WTC11 (cell line): ENCODE data around the gene COL4A1. TPM values are rescaled to one million over a fixed set of nuclear protein-coding genes. Genes with fewer than 3 reads are reported as not detected.

Experiments
- ATAC-seq: fragments of 200-7000 bp; cut with Tn5 transposase; 2 replicates; pipeline ENCODE4 v1.10.0; 2021; ENCODE audit warnings: mild to moderate bottlenecking, moderate library complexity
- CTCF ChIA-PET: fragments of 300-600 bp; sonication (Branson Sonifier 250); formaldehyde crosslinking; loops from one replicate; lab custom pipeline; 2021; ENCODE audit warnings: antibody characterized with exemption; lab: Charles Lee
- POLR2A ChIA-PET: fragments of 350-600 bp; sonication (Branson Sonifier 250); formaldehyde crosslinking; loops from one replicate; lab custom pipeline; 2021; ENCODE audit warnings: antibody characterized with exemption; lab: Charles Lee
- DNase-seq: peaks from one replicate; pipeline ENCODE4 v3.0.0; 2021; ENCODE audit warnings: low spot score
- H3K27ac Mint-ChIP-seq: 2 replicates; pipeline ENCODE4 v1.8.0; 2021; ENCODE audit warnings: mixed read lengths
- H3K27me3 Mint-ChIP-seq: 2 replicates; pipeline ENCODE4 v1.8.0; 2021; ENCODE audit warnings: low read depth, mild to moderate bottlenecking, moderate library complexity, mixed read lengths
- H3K36me3 Mint-ChIP-seq: 2 replicates; pipeline ENCODE4 v1.8.0; 2021; ENCODE audit warnings: mixed read lengths
- H3K4me1 Mint-ChIP-seq: 2 replicates; pipeline ENCODE4 v1.8.0; 2022; ENCODE audit warnings: mixed read lengths
- H3K4me3 Mint-ChIP-seq: 2 replicates; pipeline ENCODE4 v1.8.0; 2021; ENCODE audit warnings: mild to moderate bottlenecking, moderate library complexity, mixed read lengths
- H3K9me3 Mint-ChIP-seq: 2 replicates; pipeline ENCODE4 v1.8.0; 2021; ENCODE audit warnings: mixed read lengths
- ATF1 ChIP-seq: sonication (generic); formaldehyde crosslinking; IDR thresholded peaks from 2 replicates; pipeline ENCODE4 v1.8.1; 2023; ENCODE audit warnings: mild to moderate bottlenecking, moderate library complexity, missing genetic modification reagents
- ETV6 ChIP-seq: sonication (generic); formaldehyde crosslinking; IDR thresholded peaks from 2 replicates; pipeline ENCODE4 v1.8.1; 2022; ENCODE audit warnings: mild to moderate bottlenecking, missing genetic modification reagents
- FOXP1 ChIP-seq: sonication (generic); formaldehyde crosslinking; IDR thresholded peaks from 2 replicates; pipeline ENCODE4 v1.8.0; 2022; ENCODE audit warnings: missing genetic modification reagents, mild to moderate bottlenecking, moderate library complexity, borderline replicate concordance
- GRHL2 ChIP-seq: fragments of 250-450 bp; sonication (Bioruptor Pico); IDR thresholded peaks from 2 replicates; pipeline ENCODE4 v1.8.0; 2022; ENCODE audit warnings: mild to moderate bottlenecking, moderate library complexity; ENCODE audit not compliant: insufficient replicate concordance, severe bottlenecking
- GTF2I ChIP-seq: fragments of 250-450 bp; sonication (Bioruptor Pico); conservative IDR thresholded peaks from 2 replicates; pipeline ENCODE4 v1.4.0; 2021; ENCODE audit warnings: mild to moderate bottlenecking
- MXD4 ChIP-seq: fragments of 250-450 bp; sonication (Bioruptor Pico); IDR thresholded peaks from 2 replicates; pipeline ENCODE4 v1.8.0; 2021; ENCODE audit warnings: mild to moderate bottlenecking, moderate library complexity, borderline replicate concordance
- NR2C2 ChIP-seq: sonication (generic); formaldehyde crosslinking; IDR thresholded peaks from 2 replicates; pipeline ENCODE4 v1.8.0; 2022; ENCODE audit warnings: mild to moderate bottlenecking, missing genetic modification reagents
- NR3C1 ChIP-seq: sonication (generic); formaldehyde crosslinking; conservative IDR thresholded peaks from 2 replicates; pipeline ENCODE4 v1.8.1; 2023; ENCODE audit warnings: low read depth, mild to moderate bottlenecking, missing genetic modification reagents
- SOX15 ChIP-seq: fragments of 250-450 bp; sonication (Bioruptor Pico); IDR thresholded peaks from 2 replicates; pipeline ENCODE4 v1.9.0; 2021; ENCODE audit warnings: mild to moderate bottlenecking
- ZBTB21 ChIP-seq: sonication (generic); formaldehyde crosslinking; IDR thresholded peaks from 2 replicates; pipeline ENCODE4 v1.8.1; 2023; ENCODE audit warnings: mild to moderate bottlenecking, missing genetic modification reagents, borderline replicate concordance
- ZNF219 ChIP-seq: sonication (generic); formaldehyde crosslinking; IDR thresholded peaks from 2 replicates; pipeline ENCODE4 v1.8.0; 2023; ENCODE audit warnings: missing genetic modification reagents, mild to moderate bottlenecking, borderline replicate concordance
- ZNF232 ChIP-seq: sonication (generic); formaldehyde crosslinking; IDR thresholded peaks from 2 replicates; pipeline ENCODE4 v1.8.0; 2022; ENCODE audit warnings: mild to moderate bottlenecking, missing genetic modification reagents
- ZNF317 ChIP-seq: sonication (generic); formaldehyde crosslinking; IDR thresholded peaks from 2 replicates; pipeline ENCODE4 v1.8.1; 2023; ENCODE audit warnings: low read depth, mild to moderate bottlenecking, moderate library complexity, missing genetic modification reagents, borderline replicate concordance
- ZNF416 ChIP-seq: fragments of 250-450 bp; sonication (Bioruptor Pico); IDR thresholded peaks from 2 replicates; pipeline ENCODE4 v1.9.0; 2021; ENCODE audit warnings: mild to moderate bottlenecking, inconsistent platforms
- total RNA-seq: library from RNA; stranded (reverse); gene quantifications from 3 replicates; pipeline ENCODE4 v1.2.3, GENCODE V29; 2021
- TF ChIP-seq, protein P1 (sequence below): sonication (generic); formaldehyde crosslinking; IDR thresholded peaks from 2 replicates; pipeline ENCODE4 v1.8.0; 2023; ENCODE audit warnings: mild to moderate bottlenecking, missing genetic modification reagents
- TF ChIP-seq, protein P2 (sequence below): sonication (generic); formaldehyde crosslinking; IDR thresholded peaks from 2 replicates; pipeline ENCODE4 v1.8.1; 2022; ENCODE audit warnings: mild to moderate bottlenecking, moderate library complexity, missing genetic modification reagents
- TF ChIP-seq, protein P3 (sequence below): sonication (generic); formaldehyde crosslinking; conservative IDR thresholded peaks from 2 replicates; pipeline ENCODE4 v1.8.1; 2023; ENCODE audit warnings: mild to moderate bottlenecking, low read depth, missing genetic modification reagents, moderate library complexity
- TF ChIP-seq, protein P4 (sequence below): sonication (generic); formaldehyde crosslinking; IDR thresholded peaks from 2 replicates; pipeline ENCODE4 v1.8.1; 2022; ENCODE audit warnings: low read depth, missing genetic modification reagents, borderline replicate concordance
- TF ChIP-seq, protein P5 (sequence below): sonication (generic); formaldehyde crosslinking; IDR thresholded peaks from 2 replicates; pipeline ENCODE4 v1.8.0; 2022; ENCODE audit warnings: mild to moderate bottlenecking, missing genetic modification reagents

The COL4A1 gene
- total RNA-seq, 1 experiment from 2014 or later, result 89.6 TPM

DNA sequence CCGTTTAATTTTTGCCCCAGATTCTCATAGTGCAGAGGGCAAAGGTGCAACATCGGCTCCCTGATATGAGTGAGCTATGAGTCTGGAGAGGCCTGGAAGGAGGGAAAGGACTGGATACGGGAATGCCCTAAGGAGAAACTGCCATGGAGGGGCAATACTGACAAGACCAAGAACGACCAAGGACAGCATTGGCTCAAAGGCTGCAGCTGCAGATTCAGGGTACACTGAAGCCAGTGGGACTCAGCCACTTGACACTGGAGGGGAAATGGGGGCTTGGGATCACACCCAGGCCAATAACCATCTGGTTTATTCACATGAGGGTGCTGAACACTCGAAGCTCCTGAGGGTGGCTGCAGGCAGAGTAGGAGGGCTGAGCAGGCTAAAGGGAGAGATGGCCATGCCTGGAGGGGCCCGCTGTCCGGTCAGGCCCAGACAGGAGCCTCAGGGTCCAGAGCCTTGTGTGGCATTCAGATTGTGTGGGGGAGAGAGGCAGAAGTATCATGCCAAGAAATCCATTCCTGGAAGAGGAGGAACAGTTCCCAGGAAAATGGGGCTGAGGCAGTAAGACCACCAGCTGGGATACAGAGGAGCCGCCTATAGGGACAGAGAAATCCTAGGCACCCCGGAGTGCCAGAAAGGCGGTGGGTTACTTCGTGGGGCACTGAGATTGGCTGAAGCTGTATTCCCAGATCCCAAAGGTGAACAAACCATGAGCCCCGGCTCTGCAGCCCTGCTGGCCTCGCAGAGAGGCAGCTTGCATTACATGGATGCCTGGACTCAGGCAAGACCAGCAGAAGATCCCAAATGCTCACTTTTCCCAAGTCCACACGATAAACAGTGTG lies 20.7 kb downstream of the COL4A1 start:
- ChIA-PET CTCF (interaction anchor here (0.6 to 1.9 kb wide), 3 partner anchors 39 to 199 kb away, joined by 3 to 6 read pairs (median 5); no protein-coding TSS in a partner anchor), POLR2A (no interaction called here)
- no peaks in the 10 kb centered on the region for H3K27me3 Mint-ChIP-seq
- no peak overlapping the region for H3K27ac Mint-ChIP-seq
- ATAC-seq (no peak), DNase-seq (no peak)
- no peak overlapping the region for H3K4me3 Mint-ChIP-seq
- H3K9me3 Mint-ChIP-seq, result no peaks in the 10 kb centered on the region
- H3K36me3 Mint-ChIP-seq, result no peaks in the 10 kb centered on the region; the same call in 1 of the 2 replicates
- no peaks in the 10 kb centered on the region for H3K4me1 Mint-ChIP-seq
- TF ChIP-seq, protein P1, sequence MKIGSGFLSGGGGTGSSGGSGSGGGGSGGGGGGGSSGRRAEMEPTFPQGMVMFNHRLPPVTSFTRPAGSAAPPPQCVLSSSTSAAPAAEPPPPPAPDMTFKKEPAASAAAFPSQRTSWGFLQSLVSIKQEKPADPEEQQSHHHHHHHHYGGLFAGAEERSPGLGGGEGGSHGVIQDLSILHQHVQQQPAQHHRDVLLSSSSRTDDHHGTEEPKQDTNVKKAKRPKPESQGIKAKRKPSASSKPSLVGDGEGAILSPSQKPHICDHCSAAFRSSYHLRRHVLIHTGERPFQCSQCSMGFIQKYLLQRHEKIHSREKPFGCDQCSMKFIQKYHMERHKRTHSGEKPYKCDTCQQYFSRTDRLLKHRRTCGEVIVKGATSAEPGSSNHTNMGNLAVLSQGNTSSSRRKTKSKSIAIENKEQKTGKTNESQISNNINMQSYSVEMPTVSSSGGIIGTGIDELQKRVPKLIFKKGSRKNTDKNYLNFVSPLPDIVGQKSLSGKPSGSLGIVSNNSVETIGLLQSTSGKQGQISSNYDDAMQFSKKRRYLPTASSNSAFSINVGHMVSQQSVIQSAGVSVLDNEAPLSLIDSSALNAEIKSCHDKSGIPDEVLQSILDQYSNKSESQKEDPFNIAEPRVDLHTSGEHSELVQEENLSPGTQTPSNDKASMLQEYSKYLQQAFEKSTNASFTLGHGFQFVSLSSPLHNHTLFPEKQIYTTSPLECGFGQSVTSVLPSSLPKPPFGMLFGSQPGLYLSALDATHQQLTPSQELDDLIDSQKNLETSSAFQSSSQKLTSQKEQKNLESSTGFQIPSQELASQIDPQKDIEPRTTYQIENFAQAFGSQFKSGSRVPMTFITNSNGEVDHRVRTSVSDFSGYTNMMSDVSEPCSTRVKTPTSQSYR (CRISPR knock-in tag), result no peak
- TF ChIP-seq GTF2I (CRISPR knock-in tag), result no peak
- TF ChIP-seq ZNF416 (CRISPR knock-in tag), result no peak
- no peak for TF ChIP-seq ZNF232 (CRISPR knock-in tag)
- no peak for TF ChIP-seq MXD4 (CRISPR knock-in tag)
- no peak for TF ChIP-seq NR3C1 (CRISPR knock-in tag)
- TF ChIP-seq ZNF219, result no peak
- TF ChIP-seq ZNF317, result no peak
- no peak for TF ChIP-seq ETV6 (CRISPR knock-in tag)
- TF ChIP-seq, protein P2, sequence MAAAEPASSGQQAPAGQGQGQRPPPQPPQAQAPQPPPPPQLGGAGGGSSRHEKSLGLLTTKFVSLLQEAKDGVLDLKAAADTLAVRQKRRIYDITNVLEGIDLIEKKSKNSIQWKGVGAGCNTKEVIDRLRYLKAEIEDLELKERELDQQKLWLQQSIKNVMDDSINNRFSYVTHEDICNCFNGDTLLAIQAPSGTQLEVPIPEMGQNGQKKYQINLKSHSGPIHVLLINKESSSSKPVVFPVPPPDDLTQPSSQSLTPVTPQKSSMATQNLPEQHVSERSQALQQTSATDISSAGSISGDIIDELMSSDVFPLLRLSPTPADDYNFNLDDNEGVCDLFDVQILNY, result no peak
- TF ChIP-seq, protein P3, sequence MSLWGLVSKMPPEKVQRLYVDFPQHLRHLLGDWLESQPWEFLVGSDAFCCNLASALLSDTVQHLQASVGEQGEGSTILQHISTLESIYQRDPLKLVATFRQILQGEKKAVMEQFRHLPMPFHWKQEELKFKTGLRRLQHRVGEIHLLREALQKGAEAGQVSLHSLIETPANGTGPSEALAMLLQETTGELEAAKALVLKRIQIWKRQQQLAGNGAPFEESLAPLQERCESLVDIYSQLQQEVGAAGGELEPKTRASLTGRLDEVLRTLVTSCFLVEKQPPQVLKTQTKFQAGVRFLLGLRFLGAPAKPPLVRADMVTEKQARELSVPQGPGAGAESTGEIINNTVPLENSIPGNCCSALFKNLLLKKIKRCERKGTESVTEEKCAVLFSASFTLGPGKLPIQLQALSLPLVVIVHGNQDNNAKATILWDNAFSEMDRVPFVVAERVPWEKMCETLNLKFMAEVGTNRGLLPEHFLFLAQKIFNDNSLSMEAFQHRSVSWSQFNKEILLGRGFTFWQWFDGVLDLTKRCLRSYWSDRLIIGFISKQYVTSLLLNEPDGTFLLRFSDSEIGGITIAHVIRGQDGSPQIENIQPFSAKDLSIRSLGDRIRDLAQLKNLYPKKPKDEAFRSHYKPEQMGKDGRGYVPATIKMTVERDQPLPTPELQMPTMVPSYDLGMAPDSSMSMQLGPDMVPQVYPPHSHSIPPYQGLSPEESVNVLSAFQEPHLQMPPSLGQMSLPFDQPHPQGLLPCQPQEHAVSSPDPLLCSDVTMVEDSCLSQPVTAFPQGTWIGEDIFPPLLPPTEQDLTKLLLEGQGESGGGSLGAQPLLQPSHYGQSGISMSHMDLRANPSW, result no peak
- no peak for TF ChIP-seq SOX15 (CRISPR knock-in tag)
- TF ChIP-seq ATF1, result no peak
- TF ChIP-seq, protein P4, sequence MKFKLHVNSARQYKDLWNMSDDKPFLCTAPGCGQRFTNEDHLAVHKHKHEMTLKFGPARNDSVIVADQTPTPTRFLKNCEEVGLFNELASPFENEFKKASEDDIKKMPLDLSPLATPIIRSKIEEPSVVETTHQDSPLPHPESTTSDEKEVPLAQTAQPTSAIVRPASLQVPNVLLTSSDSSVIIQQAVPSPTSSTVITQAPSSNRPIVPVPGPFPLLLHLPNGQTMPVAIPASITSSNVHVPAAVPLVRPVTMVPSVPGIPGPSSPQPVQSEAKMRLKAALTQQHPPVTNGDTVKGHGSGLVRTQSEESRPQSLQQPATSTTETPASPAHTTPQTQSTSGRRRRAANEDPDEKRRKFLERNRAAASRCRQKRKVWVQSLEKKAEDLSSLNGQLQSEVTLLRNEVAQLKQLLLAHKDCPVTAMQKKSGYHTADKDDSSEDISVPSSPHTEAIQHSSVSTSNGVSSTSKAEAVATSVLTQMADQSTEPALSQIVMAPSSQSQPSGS (CRISPR knock-in tag), result no peak
- TF ChIP-seq FOXP1 (CRISPR knock-in tag), result no peak
- no peak for TF ChIP-seq NR2C2 (CRISPR knock-in tag)
- TF ChIP-seq, protein P5, sequence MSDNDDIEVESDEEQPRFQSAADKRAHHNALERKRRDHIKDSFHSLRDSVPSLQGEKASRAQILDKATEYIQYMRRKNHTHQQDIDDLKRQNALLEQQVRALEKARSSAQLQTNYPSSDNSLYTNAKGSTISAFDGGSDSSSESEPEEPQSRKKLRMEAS (CRISPR knock-in tag), result no peak
- TF ChIP-seq GRHL2 (CRISPR knock-in tag), result no peak
- TF ChIP-seq ZBTB21 (CRISPR knock-in tag), result no peak
- TF ChIP-seq, all 79 proteins: peak for 0
